IMR-90 (cell line): ENCODE results near the gene CCSER1.

Experiments
- BHLHE40 ChIP-seq: fragments of 150-350 bp; IDR thresholded peaks from 2 replicates; pipeline ENCODE4 v1.6.1; 2016; ENCODE audit warnings: mild to moderate bottlenecking, low read depth, low read length
- CEBPB ChIP-seq: IDR thresholded peaks from 2 replicates; pipeline ENCODE4 v1.6.1; 2012; ENCODE audit warnings: low read depth, low read length, improper control_type of control experiment
- CHD1 ChIP-seq: IDR thresholded peaks from 2 replicates; pipeline ENCODE4 v1.6.1; 2012; ENCODE audit warnings: low read depth, low read length, improper control_type of control experiment
- MAFK ChIP-seq: IDR thresholded peaks from 2 replicates; pipeline ENCODE4 v1.6.1; 2012; ENCODE audit warnings: low read depth, low read length, improper control_type of control experiment
- MAZ ChIP-seq: IDR thresholded peaks from 2 replicates; pipeline ENCODE4 v1.6.1; 2012; ENCODE audit warnings: low read depth, mild to moderate bottlenecking, low read length, improper control_type of control experiment, moderate library complexity, borderline replicate concordance
- MXI1 ChIP-seq: IDR thresholded peaks from 2 replicates; pipeline ENCODE4 v1.6.1; 2012; ENCODE audit warnings: low read depth, mild to moderate bottlenecking, low read length, moderate library complexity, borderline replicate concordance
- NFE2L2 ChIP-seq: fragments of 150-350 bp; IDR thresholded peaks from 2 replicates; pipeline ENCODE4 v1.6.1; 2016; ENCODE audit warnings: low read depth, mild to moderate bottlenecking, low read length
- POLR2A ChIP-seq: IDR thresholded peaks from 2 replicates; pipeline ENCODE4 v1.6.1; 2012; ENCODE audit warnings: mild to moderate bottlenecking, low read depth, low read length
- RAD21 ChIP-seq: IDR thresholded peaks from 2 replicates; pipeline ENCODE4 v1.6.1; 2012; ENCODE audit warnings: low read length, improper control_type of control experiment
- RCOR1 ChIP-seq: IDR thresholded peaks from 2 replicates; pipeline ENCODE4 v1.6.1; 2012; ENCODE audit warnings: mild to moderate bottlenecking, low read length, improper control_type of control experiment; ENCODE audit not compliant: insufficient replicate concordance
- RFX5 ChIP-seq: IDR thresholded peaks from 2 replicates; pipeline ENCODE4 v1.8.0; 2012; ENCODE audit warnings: low read depth, mild to moderate bottlenecking, low read length, moderate library complexity
- SMC3 ChIP-seq: fragments of 150-350 bp; IDR thresholded peaks from 2 replicates; pipeline ENCODE4 v1.6.1; 2016; ENCODE audit warnings: low read depth, mild to moderate bottlenecking, antibody characterized with exemption, low read length, moderate library complexity
- TF ChIP-seq, protein P1 (sequence below): conservative IDR thresholded peaks from 2 replicates; pipeline ENCODE4 v1.5.1; 2012; ENCODE audit warnings: mild to moderate bottlenecking, low read depth, low read length, improper control_type of control experiment
- TF ChIP-seq, protein P2 (sequence below): fragments of 150-350 bp; IDR thresholded peaks from 2 replicates; pipeline ENCODE4 v1.6.1; 2017; ENCODE audit warnings: mild to moderate bottlenecking, antibody characterized with exemption, low read length, low read depth

DNA sequence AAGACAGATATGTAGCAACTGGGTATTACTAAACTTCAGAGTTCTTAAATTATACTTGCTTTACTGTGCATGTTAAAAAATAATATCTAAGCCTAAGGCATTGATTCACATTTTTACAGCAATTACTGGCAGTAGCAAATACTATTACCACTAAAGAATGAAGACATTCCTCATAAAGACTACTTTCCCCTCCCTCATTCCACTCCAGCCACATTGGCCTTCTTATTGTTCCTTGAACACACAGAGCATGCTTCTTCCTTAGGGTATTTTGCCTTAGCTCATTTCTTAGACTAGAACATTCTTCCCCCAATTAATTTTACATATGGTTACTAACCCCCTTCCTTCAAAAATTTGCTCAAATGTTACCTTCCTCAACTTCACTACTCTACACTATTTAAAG lies 717.0 kb downstream of the CCSER1 start:
- TF ChIP-seq, protein P1, sequence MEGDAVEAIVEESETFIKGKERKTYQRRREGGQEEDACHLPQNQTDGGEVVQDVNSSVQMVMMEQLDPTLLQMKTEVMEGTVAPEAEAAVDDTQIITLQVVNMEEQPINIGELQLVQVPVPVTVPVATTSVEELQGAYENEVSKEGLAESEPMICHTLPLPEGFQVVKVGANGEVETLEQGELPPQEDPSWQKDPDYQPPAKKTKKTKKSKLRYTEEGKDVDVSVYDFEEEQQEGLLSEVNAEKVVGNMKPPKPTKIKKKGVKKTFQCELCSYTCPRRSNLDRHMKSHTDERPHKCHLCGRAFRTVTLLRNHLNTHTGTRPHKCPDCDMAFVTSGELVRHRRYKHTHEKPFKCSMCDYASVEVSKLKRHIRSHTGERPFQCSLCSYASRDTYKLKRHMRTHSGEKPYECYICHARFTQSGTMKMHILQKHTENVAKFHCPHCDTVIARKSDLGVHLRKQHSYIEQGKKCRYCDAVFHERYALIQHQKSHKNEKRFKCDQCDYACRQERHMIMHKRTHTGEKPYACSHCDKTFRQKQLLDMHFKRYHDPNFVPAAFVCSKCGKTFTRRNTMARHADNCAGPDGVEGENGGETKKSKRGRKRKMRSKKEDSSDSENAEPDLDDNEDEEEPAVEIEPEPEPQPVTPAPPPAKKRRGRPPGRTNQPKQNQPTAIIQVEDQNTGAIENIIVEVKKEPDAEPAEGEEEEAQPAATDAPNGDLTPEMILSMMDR = no peak
- TF ChIP-seq, protein P2, sequence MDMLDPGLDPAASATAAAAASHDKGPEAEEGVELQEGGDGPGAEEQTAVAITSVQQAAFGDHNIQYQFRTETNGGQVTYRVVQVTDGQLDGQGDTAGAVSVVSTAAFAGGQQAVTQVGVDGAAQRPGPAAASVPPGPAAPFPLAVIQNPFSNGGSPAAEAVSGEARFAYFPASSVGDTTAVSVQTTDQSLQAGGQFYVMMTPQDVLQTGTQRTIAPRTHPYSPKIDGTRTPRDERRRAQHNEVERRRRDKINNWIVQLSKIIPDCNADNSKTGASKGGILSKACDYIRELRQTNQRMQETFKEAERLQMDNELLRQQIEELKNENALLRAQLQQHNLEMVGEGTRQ = no peak
- TF ChIP-seq RFX5 (no peak), CEBPB (no peak), POLR2A (no peak), NFE2L2 (no peak), BHLHE40 (no peak), MAFK (no peak), MAZ (no peak), RAD21 (no peak), RCOR1 (no peak), SMC3 (no peak), MXI1 (no peak), CHD1 (no peak)
